Fibroblast of lung (primary cell): ENCODE measurements around the gene KLHL26. TPM values are rescaled to one million over a fixed set of nuclear protein-coding genes. Genes with fewer than 3 reads are reported as not detected.

Experiments used
- DNase-seq, 2 donors: peaks; one replicate each; pipeline versions ENCODE4 v3.0.0 to v3.0.0-alpha.2; 2010; ENCODE audit warnings: low read depth in 2 of 2
- H2AFZ ChIP-seq: 2 replicates; pipeline ENCODE4 v1.5.1; 2012; ENCODE audit warnings: low read length, control low read depth, inconsistent platforms
- H3K27ac ChIP-seq: 2 replicates; pipeline ENCODE4 v1.5.1; 2011; ENCODE audit warnings: low read length, control low read depth; ENCODE audit not compliant: insufficient read depth
- H3K27me3 ChIP-seq: 2 replicates; pipeline ENCODE4 v1.5.1; 2011; ENCODE audit warnings: mild to moderate bottlenecking, low read length; ENCODE audit not compliant: control insufficient read depth, insufficient read depth
- H3K36me3 ChIP-seq: 2 replicates; pipeline ENCODE4 v1.5.1; 2011; ENCODE audit warnings: low read length; ENCODE audit not compliant: control insufficient read depth, insufficient read depth
- H3K4me1 ChIP-seq: 2 replicates; pipeline ENCODE4 v1.5.1; 2011; ENCODE audit warnings: low read length; ENCODE audit not compliant: control insufficient read depth, insufficient read depth; ENCODE audit errors: extremely low read depth
- H3K4me2 ChIP-seq: 2 replicates; pipeline ENCODE4 v1.5.1; 2011; ENCODE audit warnings: low read length, control low read depth; ENCODE audit not compliant: insufficient read depth; ENCODE audit errors: extremely low read depth
- H3K4me3 ChIP-seq, 4 experiments: fragments of 200-600 bp in 1 of 4; sonication (generic) in 1 of 4; replicated peaks in 1 of 4; 2 replicates each; pipeline ENCODE4 v1.5.1; 2011 to 2016; ENCODE audit warnings: low read length in 4 of 4, low read depth in 3 of 4, mild to moderate bottlenecking in 3 of 4, control low read depth in 2 of 4, inconsistent platforms in 1 of 4, mixed read lengths in 1 of 4; ENCODE audit not compliant: insufficient read depth in 1 of 4; ENCODE audit errors: control extremely low read depth in 1 of 4
- H3K79me2 ChIP-seq: 2 replicates; pipeline ENCODE4 v1.5.1; 2012; ENCODE audit warnings: mild to moderate bottlenecking, low read length, inconsistent platforms; ENCODE audit not compliant: control insufficient read depth, insufficient read depth
- H3K9ac ChIP-seq: 2 replicates; pipeline ENCODE4 v1.5.1; 2011; ENCODE audit warnings: mild to moderate bottlenecking, low read length, control low read depth; ENCODE audit not compliant: insufficient read depth
- H3K9me3 ChIP-seq: 2 replicates; pipeline ENCODE4 v1.5.1; 2012; ENCODE audit warnings: low read depth, low read length; ENCODE audit not compliant: control insufficient read depth, insufficient read depth
- H4K20me1 ChIP-seq: 2 replicates; pipeline ENCODE4 v1.5.1; 2011; ENCODE audit warnings: low read length; ENCODE audit not compliant: control insufficient read depth, insufficient read depth; ENCODE audit errors: extremely low read depth
- CTCF ChIP-seq, 2 donors: IDR thresholded peaks in 1 of 2; conservative IDR thresholded peaks in 1 of 2; 1 replicate in 1 of 2; 2 replicates in 1 of 2; pipeline ENCODE4 v1.5.1; 2011 to 2012; ENCODE audit warnings: low read length in 2 of 2, control low read depth in 1 of 2, inconsistent platforms in 1 of 2, low read depth in 1 of 2, mild to moderate bottlenecking in 1 of 2
- EZH2 ChIP-seq: IDR thresholded peaks from 2 replicates; pipeline ENCODE4 v1.5.1; 2012; ENCODE audit warnings: low read length, control low read depth, mild to moderate bottlenecking; ENCODE audit errors: missing control alignments
- polyA plus RNA-seq, 2 donors: library from polyadenylated mRNA; depleted of rRNA in 1 of 2; stranded (reverse) in 1 of 2; unstranded in 1 of 2; fragments of >200 nt; gene quantifications; 2 replicates each; pipeline ENCODE4 v1.2.1, GENCODE V29; 2011 to 2012; ENCODE audit warnings: missing spikeins in 1 of 2
- total RNA-seq: library from RNA; depleted of rRNA; stranded (reverse); fragments of >200 nt; gene quantifications from 2 replicates; pipeline ENCODE4 v1.2.1, GENCODE V29; 2014

Gene KLHL26
- total and polyA plus RNA-seq, 2 donors (not counting 1 experiment from before 2014, with no cell fraction given): 1.4 to 3.5 TPM

GRCh38 chr19:18620902-18621301, 15.9 kb upstream of the KLHL26 start:
- no peak for DNase-seq
- H3K9ac ChIP-seq: no peak overlapping the region
- H3K9me3 ChIP-seq: no peaks in the 10 kb centered on the region
- H3K36me3 ChIP-seq: no peaks in the 10 kb centered on the region
- H3K4me1 ChIP-seq: no peaks in the 10 kb centered on the region
- no peak overlapping the region for H3K4me3 ChIP-seq
- peaks cover 3% of the 10 kb centered on the region for H3K27me3 ChIP-seq
- H3K27ac ChIP-seq: no peak overlapping the region
- H3K79me2 ChIP-seq: no peaks in the 10 kb centered on the region
- TF ChIP-seq EZH2 (no peak), CTCF (conservative IDR thresholded peaks at IDR 0.05 in 1 of 2, IDR thresholded peaks at IDR 0.05 in 1 of 2; ENCODE audit: low read depth in 1 of 2, low read length in 2 of 2) (no peak)
- no peak overlapping the region for H3K4me2 ChIP-seq
- H2AFZ ChIP-seq: no peak overlapping the region
- no peaks in the 10 kb centered on the region for H4K20me1 ChIP-seq

- Histone ChIP-seq H3K27me3 (peaks cover 2% of the 10 kb centered on the region), H3K4me3 (no peak overlapping the region), H3K36me3 (no peaks in the 10 kb centered on the region), H3K4me2 (no peak overlapping the region), H3K4me1 (no peaks in the 10 kb centered on the region), H3K27ac (no peak overlapping the region), H4K20me1 (no peaks in the 10 kb centered on the region), H3K9ac (no peak overlapping the region), H3K79me2 (no peaks in the 10 kb centered on the region), H2AFZ (no peak overlapping the region), H3K9me3 (no peaks in the 10 kb centered on the region)
- no peak for TF ChIP-seq CTCF (conservative IDR thresholded peaks at IDR 0.05 in 1 of 2, IDR thresholded peaks at IDR 0.05 in 1 of 2; ENCODE audit: low read depth in 1 of 2, low read length in 2 of 2)
- TF ChIP-seq EZH2: no peak
- DNase-seq: no peak
Measured at GRCh38 chr19:18626906-18627305, 9.9 kb upstream of the KLHL26 start.

DNA sequence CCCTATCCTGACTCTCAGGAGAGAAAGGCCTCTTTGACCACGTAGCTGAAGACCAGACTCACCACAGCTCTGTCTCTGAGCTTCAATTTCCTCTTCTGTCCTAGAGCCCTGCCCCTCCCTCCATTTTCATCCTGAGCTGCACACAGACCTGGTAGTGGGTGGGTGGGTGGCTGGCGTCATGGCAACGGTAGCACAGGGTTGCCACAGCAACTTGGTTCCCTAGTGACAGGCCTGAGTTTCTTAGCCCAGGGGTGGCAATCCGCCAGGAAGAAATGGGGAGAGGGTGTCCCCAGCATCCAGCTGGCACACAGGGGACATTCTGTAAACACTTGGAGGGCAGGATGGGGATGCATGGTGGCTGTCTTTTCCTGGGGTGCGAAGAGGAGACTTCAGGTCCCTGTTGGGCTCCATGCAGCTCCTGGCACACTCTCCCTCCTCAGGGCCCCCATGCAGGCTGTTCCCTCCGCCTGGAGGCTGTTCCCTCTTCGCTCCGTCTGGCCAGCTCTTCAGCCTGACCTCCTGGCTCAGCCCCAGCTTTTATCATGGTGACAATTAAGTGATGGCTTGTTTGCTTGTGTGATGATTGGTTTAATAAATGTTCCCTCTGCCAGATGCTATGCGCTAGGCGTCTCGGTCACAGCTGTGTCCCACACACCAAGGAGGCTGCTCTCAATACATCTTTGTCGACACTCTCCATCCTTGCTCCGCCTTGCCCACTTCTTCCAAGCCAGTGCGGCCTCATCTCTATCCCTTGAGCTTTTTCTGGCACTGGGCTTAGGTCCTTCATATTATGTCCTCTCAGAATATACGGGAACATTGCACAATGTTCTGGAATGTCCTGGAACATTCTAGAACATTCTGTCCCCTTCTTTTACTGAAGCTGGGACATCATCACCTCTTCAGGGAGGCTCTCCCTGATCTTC, 7.4 kb upstream of the KLHL26 start:
- no peak overlapping the region for H3K4me2 ChIP-seq
- no peaks in the 10 kb centered on the region for H3K79me2 ChIP-seq
- H3K9me3 ChIP-seq: no peaks in the 10 kb centered on the region
- H4K20me1 ChIP-seq: no peaks in the 10 kb centered on the region
- no peaks in the 10 kb centered on the region for H3K4me1 ChIP-seq
- H3K27me3 ChIP-seq: peaks cover 2% of the 10 kb centered on the region
- H3K36me3 ChIP-seq: no peaks in the 10 kb centered on the region
- TF ChIP-seq CTCF (conservative IDR thresholded peaks at IDR 0.05 in 1 of 2, IDR thresholded peaks at IDR 0.05 in 1 of 2; ENCODE audit: low read depth in 1 of 2, low read length in 2 of 2): no peak
- no peak for TF ChIP-seq EZH2
- DNase-seq: peak in 1 of 2 donors; percentile 62
- no peak overlapping the region for H3K9ac ChIP-seq
- H3K4me3 ChIP-seq: no peak overlapping the region
- H2AFZ ChIP-seq: no peak overlapping the region
- H3K27ac ChIP-seq: no peak overlapping the region
